ENCODE results near the gene CP. TPM values are rescaled to one million over a fixed set of nuclear protein-coding genes. Genes with fewer than 3 reads are reported as not detected.

Gene CP
- total RNA-seq, 4 donors from 2014 or later, result 1.1 to 64.4 (median 44.1) TPM

DNA sequence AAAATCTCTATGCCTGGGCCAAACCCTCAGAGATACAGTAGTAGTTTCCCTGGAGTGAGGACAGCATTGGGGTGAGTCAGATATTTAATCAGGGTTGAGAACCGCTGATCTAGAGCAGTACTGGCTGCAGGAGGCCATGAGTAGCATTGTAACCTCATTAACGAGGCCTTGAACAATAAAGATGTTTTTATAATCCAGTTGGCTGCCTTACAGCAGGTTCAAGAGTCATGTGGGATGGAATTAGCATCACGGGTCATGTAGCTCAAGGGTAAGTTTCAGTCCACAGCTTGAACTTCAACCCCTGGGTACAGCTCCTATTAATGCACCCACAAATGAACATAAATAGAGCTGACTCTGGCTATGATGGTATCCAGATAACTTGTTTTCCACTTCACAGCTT, 87.1 kb downstream of the CP start:
- TF ChIP-seq, protein P1, sequence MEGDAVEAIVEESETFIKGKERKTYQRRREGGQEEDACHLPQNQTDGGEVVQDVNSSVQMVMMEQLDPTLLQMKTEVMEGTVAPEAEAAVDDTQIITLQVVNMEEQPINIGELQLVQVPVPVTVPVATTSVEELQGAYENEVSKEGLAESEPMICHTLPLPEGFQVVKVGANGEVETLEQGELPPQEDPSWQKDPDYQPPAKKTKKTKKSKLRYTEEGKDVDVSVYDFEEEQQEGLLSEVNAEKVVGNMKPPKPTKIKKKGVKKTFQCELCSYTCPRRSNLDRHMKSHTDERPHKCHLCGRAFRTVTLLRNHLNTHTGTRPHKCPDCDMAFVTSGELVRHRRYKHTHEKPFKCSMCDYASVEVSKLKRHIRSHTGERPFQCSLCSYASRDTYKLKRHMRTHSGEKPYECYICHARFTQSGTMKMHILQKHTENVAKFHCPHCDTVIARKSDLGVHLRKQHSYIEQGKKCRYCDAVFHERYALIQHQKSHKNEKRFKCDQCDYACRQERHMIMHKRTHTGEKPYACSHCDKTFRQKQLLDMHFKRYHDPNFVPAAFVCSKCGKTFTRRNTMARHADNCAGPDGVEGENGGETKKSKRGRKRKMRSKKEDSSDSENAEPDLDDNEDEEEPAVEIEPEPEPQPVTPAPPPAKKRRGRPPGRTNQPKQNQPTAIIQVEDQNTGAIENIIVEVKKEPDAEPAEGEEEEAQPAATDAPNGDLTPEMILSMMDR (IDR thresholded peaks at IDR 0.05; ENCODE audit: low read depth), result no peak

DNA sequence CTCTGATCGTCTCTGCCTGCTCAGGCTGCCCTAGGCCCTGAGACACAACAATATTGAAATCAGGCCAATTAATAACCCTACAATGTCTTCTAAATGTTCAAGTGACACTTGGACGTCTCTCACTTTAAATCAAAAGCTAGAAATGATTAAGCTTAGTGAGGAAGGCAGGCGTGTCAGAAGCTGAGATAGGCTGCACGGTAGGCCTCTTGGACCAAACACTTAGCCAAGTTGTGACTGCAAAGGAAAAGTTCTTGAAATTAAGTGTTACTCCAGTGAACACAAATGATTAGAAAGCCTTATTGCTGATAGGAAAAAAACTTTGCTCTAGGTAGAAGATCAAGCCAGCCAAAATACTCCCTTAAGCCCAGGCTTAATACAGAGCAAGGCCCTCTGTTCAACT, 90.0 kb downstream of the CP start:
- TF ChIP-seq, protein P1 (IDR thresholded peaks at IDR 0.05; ENCODE audit: low read depth), result no peak

DNA sequence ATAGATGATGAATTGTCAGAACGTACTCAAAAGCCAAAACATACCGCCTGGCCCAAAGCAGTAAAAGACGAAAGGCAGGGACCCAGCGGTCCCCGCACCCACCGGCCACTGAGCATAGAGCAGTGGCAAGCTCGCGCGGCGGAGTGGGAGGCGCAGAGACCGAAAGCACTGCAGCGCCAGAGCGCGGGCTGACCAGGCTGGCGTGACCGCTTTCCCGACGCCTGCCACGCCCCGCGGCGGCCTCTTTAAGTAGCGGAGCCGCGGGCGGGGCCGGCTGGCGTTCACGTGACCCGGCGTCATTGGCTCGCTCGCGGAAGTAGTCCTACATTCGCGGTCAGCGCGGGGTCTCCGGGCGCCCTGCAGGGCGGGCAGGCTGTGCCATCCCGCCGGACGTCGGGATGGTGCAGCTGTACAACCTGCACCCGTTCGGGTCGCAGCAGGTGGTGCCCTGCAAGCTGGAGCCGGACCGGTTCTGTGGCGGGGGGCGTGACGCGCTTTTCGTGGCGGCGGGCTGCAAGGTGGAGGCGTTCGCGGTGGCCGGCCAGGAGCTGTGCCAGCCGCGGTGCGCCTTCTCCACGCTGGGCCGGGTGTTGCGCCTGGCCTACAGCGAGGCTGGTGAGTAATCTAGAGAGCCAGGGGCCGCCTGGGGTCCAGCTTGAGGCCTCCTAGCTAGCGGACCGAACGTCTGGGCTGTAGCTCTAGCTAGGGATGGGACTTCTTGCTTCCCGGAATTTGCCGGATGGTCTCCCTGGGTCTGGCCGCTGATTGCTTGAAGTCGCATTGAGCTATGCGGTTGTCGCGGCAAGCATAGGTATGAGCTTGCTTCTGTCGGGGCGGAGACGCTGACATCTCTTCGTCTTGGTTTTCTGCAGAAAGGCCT, 92.1 kb downstream of the CP start, which contains the start of gene HPS3:
HPS3 (plus strand) TSS at position 313 of the 880 bp plus-strand sequence; CDS start at position 399, 86 bp downstream.
- TF ChIP-seq, protein P1 (IDR thresholded peaks at IDR 0.05; ENCODE audit: low read depth), result no peak

DNA sequence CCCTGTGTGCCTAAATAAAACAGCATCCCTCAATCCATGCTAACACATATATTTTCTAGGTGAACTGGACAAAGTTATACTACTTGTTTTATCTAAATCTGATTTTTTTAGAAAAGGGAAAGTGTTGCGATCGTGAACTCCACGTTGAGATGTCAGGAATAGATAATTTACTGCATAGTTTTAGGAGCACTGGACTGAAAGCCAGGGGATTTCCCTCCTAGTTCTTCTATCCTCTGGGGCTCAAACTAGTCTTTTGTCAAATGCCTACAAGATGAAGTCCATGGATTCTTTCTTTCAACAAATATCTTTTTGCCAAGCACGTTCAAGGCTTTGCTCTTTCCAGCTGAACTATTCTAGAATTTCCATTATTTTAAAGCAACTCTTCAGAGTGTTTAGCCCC, 92.8 kb downstream of the CP start:
- TF ChIP-seq, protein P1 (IDR thresholded peaks at IDR 0.05; ENCODE audit: low read depth), result no peak

DNA sequence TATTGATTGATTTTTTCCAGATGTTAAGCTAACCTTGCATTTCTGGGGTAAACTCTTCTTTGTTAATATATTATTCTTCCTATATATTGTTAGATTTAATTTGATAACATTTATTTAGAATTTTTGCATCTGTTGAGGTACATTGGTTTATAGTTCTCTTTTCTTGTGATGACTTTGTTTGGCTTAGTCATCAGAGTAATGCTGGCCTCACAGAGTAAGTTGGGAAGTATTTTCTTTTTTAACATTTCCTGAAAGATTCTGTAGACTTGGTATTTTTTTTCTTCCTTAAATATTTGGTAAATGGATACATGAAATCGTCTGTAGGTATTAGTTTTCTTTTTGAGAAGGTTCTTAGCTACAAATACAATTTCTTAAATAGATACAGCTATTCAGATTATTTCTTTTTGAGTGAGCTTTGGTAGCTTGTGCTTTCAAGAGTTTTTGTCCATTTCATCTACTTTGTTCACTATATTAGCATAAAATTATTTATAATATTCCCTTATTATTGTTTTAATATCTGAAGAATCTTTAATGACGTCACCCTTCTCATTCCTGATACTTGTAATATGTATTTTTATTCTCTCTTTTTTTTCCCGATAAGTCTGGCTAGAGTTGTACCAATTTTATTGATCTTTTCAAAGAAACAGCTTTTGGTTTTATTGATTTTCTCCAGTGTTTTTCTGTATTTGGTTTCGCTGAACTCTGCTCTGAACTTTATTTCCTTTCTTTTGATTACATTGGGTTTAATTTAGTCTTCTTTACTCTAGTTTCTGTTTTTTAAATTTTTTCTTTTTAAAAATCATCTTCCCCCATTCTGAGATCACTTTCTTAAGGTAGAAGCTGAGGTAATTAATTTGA, 98.7 kb downstream of the CP start:
- TF ChIP-seq, protein P1 (IDR thresholded peaks at IDR 0.05; ENCODE audit: low read depth), result no peak

Other genes starting within 250 kb of the CP start
- 10 to 100 TPM; 24.5 to 43.7 (median 33.4) TPM for gene GYG1, start 230.3 kb downstream of the CP start, total RNA-seq
- gene HLTF, start 135.3 kb downstream of the CP start, total RNA-seq, result 10 to 100 TPM; 13.7 to 17.0 (median 15.5) TPM
- gene HPS3, start 92.2 kb downstream of the CP start, total RNA-seq, result 10 to 100 TPM; 18.5 to 43.7 (median 20.4) TPM
- gene TM4SF18, start 111.8 kb upstream of the CP start, total RNA-seq, result 10 to 100 TPM in 2 of 4 donors, 1 to 10 TPM in 2; 4.4 to 30.0 (median 13.3) TPM
- gene TM4SF1, start 155.8 kb upstream of the CP start, total RNA-seq, result 100 to 1,000 TPM in 1 of 4 donors, 10 to 100 TPM in 3; 50.6 to 142 (median 73.8) TPM